CD4-positive, CD25-positive, alpha-beta regulatory T cell (primary cell): ENCODE results near the gene GMIP. TPM values are rescaled to one million over a fixed set of nuclear protein-coding genes. Genes with fewer than 3 reads are reported as not detected.

Experiments
- ATAC-seq, 2 donors: fragments of 150-1000 bp; cut with Tn5 transposase; one replicate each; pipeline ENCODE4 v1.10.0; 2021; ENCODE audit warnings: low read depth in 2 of 2, moderate number of reproducible peaks in 2 of 2, moderate library complexity in 1 of 2
- DNase-seq, 3 donors: peaks; one replicate each; pipeline versions ENCODE4 v3.0.0 to v3.0.0-alpha.2; 2012 to 2022; ENCODE audit warnings: mixed read lengths in 1 of 3
- H3K27ac ChIP-seq: one replicate; pipeline ENCODE4 v1.7.0; 2013; ENCODE audit warnings: mild to moderate bottlenecking, low read length; ENCODE audit not compliant: insufficient read depth, poor library complexity, severe bottlenecking
- H3K27me3 ChIP-seq: one replicate; pipeline ENCODE4 v1.7.0; 2013; ENCODE audit warnings: low read length; ENCODE audit not compliant: control insufficient read depth, insufficient read depth
- H3K36me3 ChIP-seq: one replicate; pipeline ENCODE4 v1.7.0; 2013; ENCODE audit warnings: mild to moderate bottlenecking, low read length, moderate library complexity; ENCODE audit not compliant: control insufficient read depth, insufficient read depth
- H3K4me1 ChIP-seq: 2 replicates; pipeline ENCODE4 v1.7.0; 2013; ENCODE audit warnings: mild to moderate bottlenecking, low read length; ENCODE audit not compliant: insufficient read depth, control insufficient read depth, poor library complexity, severe bottlenecking
- H3K4me3 ChIP-seq: one replicate; pipeline ENCODE4 v1.7.0; 2013; ENCODE audit warnings: low read depth, mild to moderate bottlenecking, low read length, moderate library complexity
- H3K9me3 ChIP-seq, 2 experiments: 1 replicate in 1 of 2; 2 replicates in 1 of 2; pipeline ENCODE4 v1.7.0; 2013; ENCODE audit warnings: low read length in 2 of 2, mild to moderate bottlenecking in 1 of 2, moderate library complexity in 1 of 2; ENCODE audit not compliant: control insufficient read depth in 2 of 2
- H3K27ac Mint-ChIP-seq, 3 donors: one replicate each; pipeline ENCODE4 v1.8.0; 2020 to 2022; ENCODE audit warnings: mild to moderate bottlenecking in 3 of 3, mixed read lengths in 3 of 3, moderate library complexity in 2 of 3
- H3K27me3 Mint-ChIP-seq: one replicate; pipeline ENCODE4 v1.8.0; 2022; ENCODE audit warnings: mild to moderate bottlenecking, mixed read lengths
- H3K36me3 Mint-ChIP-seq: one replicate; pipeline ENCODE4 v1.8.0; 2020; ENCODE audit warnings: mixed read lengths
- H3K4me1 Mint-ChIP-seq, 4 donors: one replicate each; pipeline ENCODE4 v1.8.0; 2020 to 2022; ENCODE audit warnings: mixed read lengths in 4 of 4, mild to moderate bottlenecking in 1 of 4
- H3K4me3 Mint-ChIP-seq, 4 donors: one replicate each; pipeline ENCODE4 v1.8.0; 2020 to 2022; ENCODE audit warnings: mild to moderate bottlenecking in 4 of 4, mixed read lengths in 4 of 4, moderate library complexity in 3 of 4
- H3K9me3 Mint-ChIP-seq, 7 donors: one replicate each; pipeline ENCODE4 v1.8.0; 2020 to 2022; ENCODE audit warnings: mixed read lengths in 7 of 7, mild to moderate bottlenecking in 3 of 7, moderate library complexity in 2 of 7
- polyA plus RNA-seq, 4 donors: library from polyadenylated mRNA; unstranded; fragments of 300-500 nt; fragmentation: Illumina TruSeq; gene quantifications; one replicate each; pipeline ENCODE4 v1.2.3, GENCODE V29; 2021
- total RNA-seq: library from RNA; stranded (reverse); gene quantifications from one replicate; pipeline ENCODE4 v1.2.3, GENCODE V29; 2022

Gene GMIP
- total and polyA plus RNA-seq, 5 donors from 2014 or later = 42.1 to 155 (median 46.4) TPM

DNA sequence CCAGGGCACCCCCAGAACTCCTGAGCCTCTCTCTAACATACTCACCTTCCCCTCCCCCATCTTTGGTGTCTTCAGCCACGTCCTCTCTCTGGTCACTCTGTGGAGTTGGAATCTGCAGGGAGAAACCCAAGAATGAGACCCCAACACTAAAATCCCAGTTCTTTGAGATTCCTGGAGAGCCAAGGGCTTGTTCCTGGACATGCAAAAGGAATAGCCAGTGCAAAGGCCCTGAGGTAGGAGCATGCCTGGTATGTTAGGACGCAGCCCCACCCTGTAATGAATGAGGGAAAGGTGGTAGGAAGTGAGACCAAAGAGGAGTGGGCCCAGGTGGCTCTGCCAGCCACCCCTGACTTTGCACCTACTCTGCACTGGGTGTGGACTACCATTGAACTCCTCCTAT is 13.0 kb downstream of the GMIP start:
- no peak for DNase-seq
- peaks cover 5 to 46% (median 20%) of the 10 kb centered on the region in 4 donors for H3K4me1 Mint-ChIP-seq
- peaks cover 26% of the 10 kb centered on the region for H3K4me1 ChIP-seq
- peak overlapping the region in 3 of 4 donors; percentile 45 to 84 (median 68) for H3K4me3 Mint-ChIP-seq
- no peaks in the 10 kb centered on the region for H3K27me3 Mint-ChIP-seq
- peaks cover 34% of the 10 kb centered on the region for H3K36me3 Mint-ChIP-seq
- H3K9me3 ChIP-seq = no peaks in the 10 kb centered on the region
- H3K9me3 Mint-ChIP-seq = peaks cover 0 to 2% (median 0%) of the 10 kb centered on the region in 7 donors
- no peak overlapping the region for H3K4me3 ChIP-seq
- no peak for ATAC-seq
- H3K27me3 ChIP-seq = no peaks in the 10 kb centered on the region
- H3K36me3 ChIP-seq = peaks cover 40% of the 10 kb centered on the region
- no peak overlapping the region for H3K27ac ChIP-seq
- peak overlapping the region in 1 of 3 donors; percentile 95 for H3K27ac Mint-ChIP-seq

GRCh38 chr19:19630062-19630414 is 13.4 kb downstream of the GMIP start:
- peaks cover 34% of the 10 kb centered on the region for H3K36me3 Mint-ChIP-seq
- no peaks in the 10 kb centered on the region for H3K27me3 ChIP-seq
- H3K9me3 Mint-ChIP-seq = peaks cover 0 to 2% (median 0%) of the 10 kb centered on the region in 7 donors
- no peak overlapping the region for H3K27ac ChIP-seq
- H3K4me3 Mint-ChIP-seq = peak overlapping the region in 2 of 4 donors; percentile 56 to 84
- H3K27ac Mint-ChIP-seq = peak overlapping the region in 1 of 3 donors; percentile 95
- H3K4me3 ChIP-seq = no peak overlapping the region
- H3K4me1 ChIP-seq = peaks cover 29% of the 10 kb centered on the region
- peaks cover 5 to 47% (median 20%) of the 10 kb centered on the region in 4 donors for H3K4me1 Mint-ChIP-seq
- DNase-seq (no peak), ATAC-seq (no peak)
- H3K36me3 ChIP-seq = peaks cover 37% of the 10 kb centered on the region
- H3K27me3 Mint-ChIP-seq = no peaks in the 10 kb centered on the region
- no peaks in the 10 kb centered on the region for H3K9me3 ChIP-seq

DNA sequence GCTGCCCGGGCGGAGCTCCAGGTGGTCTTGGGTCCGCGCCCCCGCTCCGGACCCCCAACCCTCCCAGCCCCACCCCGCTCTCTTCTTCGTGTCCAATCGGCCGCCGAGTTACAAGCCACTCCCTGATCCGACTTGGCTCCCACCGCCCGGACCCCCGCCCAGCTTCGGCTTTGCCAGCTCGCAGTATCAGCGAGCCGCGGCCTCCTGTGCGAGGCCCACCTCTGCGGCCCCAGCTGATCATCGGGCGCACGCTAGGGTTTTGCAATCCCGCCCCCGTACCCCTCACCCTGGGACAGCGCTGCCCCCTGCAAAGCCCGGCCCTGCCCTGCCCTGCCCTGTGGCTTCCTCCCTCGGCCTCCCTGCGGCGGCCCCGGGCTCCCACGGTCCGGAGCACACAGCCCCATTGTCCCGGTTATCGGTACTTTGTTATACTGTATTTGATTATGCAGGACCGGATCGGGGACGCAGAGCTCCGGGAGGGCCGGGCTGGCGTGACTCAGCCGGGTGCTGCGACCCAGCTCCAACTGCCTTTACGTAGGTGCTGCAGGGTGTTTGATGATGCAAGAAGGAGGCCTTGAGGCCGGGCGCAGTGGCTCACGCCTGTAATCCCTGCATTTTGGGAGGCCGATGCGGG is 14.8 kb downstream of the GMIP start:
- peaks cover 29% of the 10 kb centered on the region for H3K4me1 ChIP-seq

DNA sequence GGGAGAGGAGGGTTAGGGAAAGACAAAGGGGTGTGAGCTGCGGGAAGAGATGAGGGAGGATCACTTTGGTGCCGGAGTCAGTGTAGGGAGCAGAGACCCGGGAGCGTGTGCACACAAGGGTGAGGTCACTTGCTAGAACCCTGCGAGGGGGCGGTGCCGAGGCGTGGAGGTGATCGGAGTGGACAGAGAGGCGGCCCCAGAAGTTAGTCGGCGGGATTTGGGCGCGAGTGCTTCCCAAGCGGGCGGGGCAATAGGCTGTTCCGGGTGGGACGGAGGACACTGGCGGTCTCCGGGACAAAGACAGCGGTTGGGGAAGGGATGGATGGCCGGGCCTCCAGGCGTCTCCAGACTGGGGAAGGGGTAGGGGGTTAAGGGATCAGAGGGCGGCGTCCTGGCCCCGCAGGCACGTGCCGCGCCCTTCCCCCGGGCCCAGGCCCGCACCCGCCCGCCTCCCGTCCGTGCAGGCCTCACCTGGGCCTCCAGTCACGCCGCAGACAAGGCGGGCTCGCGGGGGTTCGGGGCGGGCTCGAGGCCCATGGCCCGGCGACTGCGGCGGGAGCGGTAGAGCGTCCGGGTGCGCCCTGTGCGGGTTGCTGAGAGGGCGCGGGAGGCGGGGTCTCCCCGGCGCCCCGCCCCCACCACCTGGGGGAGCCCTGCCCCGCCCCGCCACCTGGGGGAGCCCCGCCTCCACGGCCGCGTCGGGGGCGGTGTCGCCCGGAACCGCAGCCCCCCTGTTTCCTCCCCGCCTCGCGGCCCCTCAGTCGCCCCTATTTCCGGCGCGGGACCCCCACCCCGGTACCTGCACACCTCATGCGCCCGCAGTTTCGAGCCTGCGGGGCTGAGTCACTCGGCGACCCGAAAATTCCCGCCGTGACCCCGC is 15.6 kb downstream of the GMIP start, which contains the start of gene LPAR2:
LPAR2 (minus strand) TSS at position 600 of the 880 bp plus-strand sequence. CDS start 945 bp downstream, outside the sequence.
- Mint-ChIP-seq H3K9me3 (peaks cover 0 to 2% (median 0%) of the 10 kb centered on the region in 7 donors), H3K36me3 (peaks cover 16% of the 10 kb centered on the region), H3K27me3 (no peaks in the 10 kb centered on the region), H3K4me1 (peaks cover 5 to 50% (median 17%) of the 10 kb centered on the region in 4 donors), H3K4me3 (peak within 1 kb of the TSS; percentile 89 to 99 (median 98)), H3K27ac (peak within 1 kb of the TSS; percentile 95 to 99 (median 96))
- H3K4me1 ChIP-seq = peaks cover 29% of the 10 kb centered on the region
- H3K9me3 ChIP-seq = no peaks in the 10 kb centered on the region
- DNase-seq (peak; percentile 81 to 84 (median 83)), ATAC-seq (peak; percentile 83 to 85)
- H3K4me3 ChIP-seq = peak within 1 kb of the TSS; percentile 84
- H3K27me3 ChIP-seq = no peaks in the 10 kb centered on the region
- H3K27ac ChIP-seq = peak within 1 kb of the TSS; percentile 88
- peaks cover 30% of the 10 kb centered on the region for H3K36me3 ChIP-seq

More for the DNA sequence above, 14.8 kb downstream of the GMIP start:
- DNase-seq (peak in 2 of 3 donors; percentile 34 to 44), ATAC-seq (peak; percentile 6 to 22)
- Mint-ChIP-seq H3K27me3 (no peaks in the 10 kb centered on the region), H3K27ac (peak overlapping the region; percentile 58 to 93 (median 76)), H3K36me3 (peaks cover 23% of the 10 kb centered on the region), H3K4me1 (peaks cover 5 to 51% (median 22%) of the 10 kb centered on the region in 4 donors), H3K4me3 (peak overlapping the region; percentile 80 to 93 (median 88)), H3K9me3 (peaks cover 0 to 2% (median 0%) of the 10 kb centered on the region in 7 donors)
- Histone ChIP-seq H3K27ac (peak overlapping the region; percentile 88), H3K27me3 (no peaks in the 10 kb centered on the region), H3K9me3 (no peaks in the 10 kb centered on the region), H3K36me3 (peaks cover 34% of the 10 kb centered on the region), H3K4me3 (no peak overlapping the region)

DNA sequence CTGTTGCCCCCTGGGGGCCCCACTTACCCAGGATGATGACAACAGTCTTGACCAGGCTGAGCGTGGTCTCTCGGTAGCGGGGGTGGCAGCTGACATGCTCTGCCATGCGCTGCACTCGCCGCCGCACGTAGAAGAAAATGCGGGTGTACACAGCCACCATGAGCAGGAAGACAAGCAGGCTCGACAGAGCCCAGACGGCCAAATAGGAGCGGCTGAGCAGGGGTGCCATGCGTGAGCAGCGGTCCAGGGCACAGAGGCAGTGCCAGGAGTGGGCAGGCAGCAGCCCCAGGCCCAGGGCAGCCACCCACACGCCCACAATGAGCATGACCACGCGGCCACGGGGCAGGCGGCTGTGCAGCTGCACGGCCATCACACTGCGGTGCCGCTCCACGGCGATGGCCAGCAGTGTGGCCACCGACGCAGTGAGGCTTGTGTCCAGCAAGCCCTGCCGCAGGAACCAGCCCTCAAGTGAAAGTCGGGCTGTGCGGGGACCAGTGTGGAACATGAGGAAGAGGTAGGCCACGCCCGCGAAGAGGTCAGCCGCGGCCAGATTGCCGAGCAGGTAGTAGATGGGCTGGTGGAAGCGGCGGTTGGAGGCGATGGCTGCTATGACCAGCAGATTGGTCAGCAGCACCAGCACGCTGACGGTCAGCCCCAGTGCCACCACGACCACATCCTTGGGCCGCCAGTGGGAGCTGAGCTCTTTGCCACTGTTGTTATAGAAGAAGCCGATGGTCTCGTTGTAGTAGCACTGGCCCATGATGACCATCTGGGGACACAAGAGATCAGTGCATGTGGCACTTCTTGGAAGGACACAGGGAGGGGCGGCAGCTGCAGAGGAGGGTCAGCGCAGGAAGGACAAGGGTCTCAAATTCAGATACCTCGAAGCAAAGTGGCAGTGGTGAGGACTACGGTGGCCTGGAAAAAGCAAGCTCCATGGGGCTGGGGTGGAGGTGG is 16.7 kb downstream of the GMIP start:
- Histone ChIP-seq H3K27me3 (no peaks in the 10 kb centered on the region), H3K36me3 (peaks cover 25% of the 10 kb centered on the region), H3K27ac (peak overlapping the region; percentile 88), H3K9me3 (no peaks in the 10 kb centered on the region), H3K4me1 (peaks cover 29% of the 10 kb centered on the region), H3K4me3 (peak overlapping the region; percentile 84)
- DNase-seq = no peak
- H3K4me1 Mint-ChIP-seq = peaks cover 5 to 48% (median 17%) of the 10 kb centered on the region in 4 donors
- H3K27ac Mint-ChIP-seq = peak overlapping the region; percentile 95 to 99 (median 96)
- peaks cover 10% of the 10 kb centered on the region for H3K36me3 Mint-ChIP-seq
- no peaks in the 10 kb centered on the region for H3K27me3 Mint-ChIP-seq
- no peak for ATAC-seq
- H3K4me3 Mint-ChIP-seq = peak overlapping the region; percentile 89 to 99 (median 98)
- H3K9me3 Mint-ChIP-seq = no peaks in the 10 kb centered on the region

- Histone ChIP-seq H3K4me1 (peaks cover 33% of the 10 kb centered on the region), H3K36me3 (peaks cover 16% of the 10 kb centered on the region), H3K9me3 (no peaks in the 10 kb centered on the region), H3K27me3 (no peaks in the 10 kb centered on the region), H3K27ac (no peak overlapping the region), H3K4me3 (no peak overlapping the region)
- ATAC-seq = no peak
- Mint-ChIP-seq H3K9me3 (no peaks in the 10 kb centered on the region), H3K4me3 (peak overlapping the region in 1 of 4 donors; percentile 74), H3K4me1 (peaks cover 5 to 57% (median 19%) of the 10 kb centered on the region in 4 donors), H3K27me3 (no peaks in the 10 kb centered on the region), H3K27ac (peak overlapping the region in 2 of 3 donors; percentile 7 to 80), H3K36me3 (peaks cover 10% of the 10 kb centered on the region)
- no peak for DNase-seq
Measured at GRCh38 chr19:19624032-19624570, 19.4 kb downstream of the GMIP start.
